ENCODE results near the gene PTPRCAP.

Gene PTPRCAP

DNA sequence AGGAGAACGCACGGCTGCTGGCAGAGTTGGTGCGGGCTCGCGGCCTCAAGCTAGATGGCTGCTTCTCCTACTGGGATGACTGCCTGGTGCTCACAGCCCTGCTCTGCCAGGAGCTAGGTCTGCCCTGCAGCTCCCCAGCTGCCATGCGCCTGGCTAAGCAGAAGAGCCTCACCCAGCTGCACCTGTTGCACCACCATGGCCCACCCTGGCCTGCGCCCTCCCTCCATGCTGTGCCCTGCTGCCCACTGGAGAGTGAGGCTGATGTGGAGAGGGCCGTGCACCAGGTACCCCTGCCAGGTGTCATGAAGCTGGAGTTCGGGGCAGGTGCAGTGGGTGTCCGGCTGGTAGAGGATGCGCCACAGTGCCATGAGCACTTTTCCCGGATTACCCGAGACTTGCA is 14.0 kb downstream of the PTPRCAP start:
- no peak for DNase-seq

DNA sequence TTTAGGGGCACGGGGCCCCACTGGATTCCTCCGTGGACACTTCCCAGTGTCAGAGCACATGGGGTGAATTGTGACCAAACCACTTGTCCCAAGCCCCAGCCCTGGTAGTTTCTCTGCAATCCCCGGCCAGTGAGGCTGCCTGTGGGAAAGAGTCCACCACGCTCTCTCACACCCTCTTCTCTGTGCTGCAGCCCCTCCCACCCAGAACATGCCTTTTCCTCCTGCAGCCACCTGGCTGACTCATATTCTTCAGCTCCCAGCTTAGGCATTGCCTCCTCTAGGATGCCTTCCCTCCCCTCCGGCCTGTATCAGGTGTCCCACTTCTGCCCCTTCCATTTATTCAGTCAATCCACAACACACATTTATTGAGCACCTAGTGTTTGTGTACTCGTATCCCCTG is 14.6 kb downstream of the PTPRCAP start:
- DNase-seq, result no peak

DNA sequence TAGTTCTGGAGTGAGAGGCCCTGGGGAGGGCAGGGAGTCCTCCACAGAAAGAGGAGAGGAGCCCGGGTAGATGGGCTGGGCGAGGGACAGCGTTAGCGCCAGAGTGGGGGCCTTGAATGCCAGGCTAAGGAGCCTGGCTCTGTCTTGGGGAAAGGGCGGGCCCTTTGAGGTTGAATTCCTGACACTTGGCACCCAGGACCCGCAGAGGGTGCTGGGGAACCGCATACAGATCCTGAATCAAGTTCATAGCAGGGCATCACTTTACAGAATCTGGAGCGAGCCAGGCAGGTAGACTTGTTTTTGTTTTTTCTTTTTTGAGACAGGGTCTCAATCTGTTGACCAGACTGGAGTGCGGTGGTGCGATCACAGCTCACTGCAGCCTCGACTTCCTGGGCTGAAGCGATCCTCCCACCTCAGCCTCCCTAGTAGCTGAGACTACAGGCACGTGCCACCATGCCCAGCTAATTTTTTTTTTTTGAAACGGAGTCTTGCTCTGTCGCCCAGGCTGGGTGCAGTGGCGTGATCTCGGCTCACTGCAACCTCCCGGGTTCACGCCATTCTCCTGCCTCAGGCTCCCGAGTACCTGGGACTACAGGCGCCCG is 16.0 kb downstream of the PTPRCAP start:
- no peak for DNase-seq

DNA sequence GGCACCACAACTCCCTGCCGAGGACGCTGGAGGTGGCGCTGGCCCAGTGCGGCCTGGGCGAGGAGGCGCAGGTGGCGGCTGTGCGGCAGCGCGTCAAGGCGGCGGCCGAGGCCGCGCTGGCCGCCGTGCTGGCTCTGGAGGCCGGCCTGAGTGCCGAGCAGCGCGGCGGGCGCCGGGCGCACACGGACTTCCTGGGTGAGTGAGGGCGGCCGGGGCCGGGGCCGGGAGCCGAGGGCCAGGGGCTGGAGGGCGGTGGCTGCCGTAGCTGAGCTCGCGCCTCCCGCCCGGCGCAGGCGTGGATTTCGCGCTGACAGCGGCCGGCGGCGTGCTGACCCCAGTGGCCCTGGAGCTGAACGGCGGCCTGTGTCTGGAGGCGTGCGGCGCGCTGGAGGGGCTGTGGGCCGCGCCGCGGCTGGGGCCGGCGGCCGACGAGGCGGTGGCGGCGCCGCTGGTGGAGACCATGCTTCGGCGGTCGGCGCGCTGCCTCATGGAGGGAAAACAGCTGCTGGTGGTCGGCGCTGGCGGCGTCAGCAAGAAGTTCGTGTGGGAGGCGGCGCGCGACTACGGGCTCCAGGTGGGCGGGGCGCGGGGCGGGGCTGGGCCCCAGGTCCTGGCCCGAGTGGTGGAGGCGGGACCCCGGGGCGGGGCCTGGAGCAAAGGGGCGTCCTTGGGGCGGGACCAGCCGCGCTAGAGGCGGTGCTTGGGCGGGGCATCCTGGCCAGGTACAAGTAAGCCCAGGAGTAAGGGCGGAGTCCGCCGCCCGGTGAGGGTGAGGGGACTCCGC is 16.6 kb downstream of the PTPRCAP start:
- DNase-seq, result peak; percentile 91

DNA sequence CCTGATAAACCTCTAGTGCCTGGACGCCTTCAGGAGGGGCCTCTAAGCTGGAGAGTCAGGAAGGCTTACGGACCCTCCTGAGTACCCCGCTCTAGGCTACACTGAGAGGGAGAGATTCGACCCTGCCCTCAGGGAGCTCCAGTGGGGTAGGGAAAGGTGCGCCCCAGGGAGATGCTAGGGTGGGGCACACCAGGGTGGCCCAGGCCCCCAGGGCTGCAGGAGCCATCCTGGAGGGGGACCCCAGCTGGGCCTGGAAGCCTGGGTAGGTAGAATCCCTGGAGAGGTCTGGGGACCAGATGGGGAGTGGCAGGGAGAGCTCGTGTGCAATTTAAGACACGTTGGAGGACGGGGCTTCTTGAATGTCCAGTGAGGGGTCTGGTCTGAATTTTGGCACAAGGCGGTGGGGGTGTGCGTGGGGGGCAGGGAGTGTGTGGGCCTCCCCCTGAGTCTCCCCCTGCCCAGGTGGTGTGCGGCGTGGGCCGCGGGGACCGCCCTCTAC is 17.3 kb downstream of the PTPRCAP start:
- DNase-seq, result no peak

DNA sequence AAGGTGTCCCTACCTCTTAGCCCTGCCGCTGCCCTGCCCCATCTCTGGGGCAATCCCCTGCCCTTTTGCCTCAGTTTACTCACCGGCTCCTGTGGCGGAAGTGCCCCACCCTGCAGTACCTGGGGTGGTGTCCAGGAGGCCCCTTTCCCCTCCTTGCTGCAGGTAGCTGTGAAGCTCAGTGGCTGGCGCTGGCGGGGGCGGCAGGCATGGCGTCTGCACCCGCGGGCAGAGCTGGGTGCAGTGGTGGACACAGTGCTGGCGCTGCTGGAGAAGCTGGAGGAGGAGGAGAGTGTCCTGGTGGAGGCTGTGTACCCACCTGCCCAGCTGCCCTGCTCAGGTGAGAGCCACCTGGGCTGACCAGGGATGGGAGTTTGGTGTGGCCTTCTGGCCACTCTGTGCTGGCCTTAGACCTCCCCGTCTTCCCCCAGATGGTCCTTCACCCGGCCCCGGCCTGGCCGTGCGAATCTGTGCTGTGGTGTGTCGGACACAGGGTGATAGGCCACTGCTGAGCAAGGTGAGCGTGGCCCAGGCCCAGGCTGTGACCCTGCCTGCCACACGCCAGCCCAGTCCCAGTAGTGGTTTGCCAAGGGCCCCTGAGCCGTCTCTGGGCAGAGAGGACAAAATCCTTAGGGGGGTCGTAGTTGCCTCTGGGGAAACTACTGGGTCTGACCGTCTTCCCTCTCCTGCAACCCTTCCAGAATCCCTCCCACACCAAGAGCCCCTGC is 18.0 kb downstream of the PTPRCAP start:
- DNase-seq, result no peak

DNA sequence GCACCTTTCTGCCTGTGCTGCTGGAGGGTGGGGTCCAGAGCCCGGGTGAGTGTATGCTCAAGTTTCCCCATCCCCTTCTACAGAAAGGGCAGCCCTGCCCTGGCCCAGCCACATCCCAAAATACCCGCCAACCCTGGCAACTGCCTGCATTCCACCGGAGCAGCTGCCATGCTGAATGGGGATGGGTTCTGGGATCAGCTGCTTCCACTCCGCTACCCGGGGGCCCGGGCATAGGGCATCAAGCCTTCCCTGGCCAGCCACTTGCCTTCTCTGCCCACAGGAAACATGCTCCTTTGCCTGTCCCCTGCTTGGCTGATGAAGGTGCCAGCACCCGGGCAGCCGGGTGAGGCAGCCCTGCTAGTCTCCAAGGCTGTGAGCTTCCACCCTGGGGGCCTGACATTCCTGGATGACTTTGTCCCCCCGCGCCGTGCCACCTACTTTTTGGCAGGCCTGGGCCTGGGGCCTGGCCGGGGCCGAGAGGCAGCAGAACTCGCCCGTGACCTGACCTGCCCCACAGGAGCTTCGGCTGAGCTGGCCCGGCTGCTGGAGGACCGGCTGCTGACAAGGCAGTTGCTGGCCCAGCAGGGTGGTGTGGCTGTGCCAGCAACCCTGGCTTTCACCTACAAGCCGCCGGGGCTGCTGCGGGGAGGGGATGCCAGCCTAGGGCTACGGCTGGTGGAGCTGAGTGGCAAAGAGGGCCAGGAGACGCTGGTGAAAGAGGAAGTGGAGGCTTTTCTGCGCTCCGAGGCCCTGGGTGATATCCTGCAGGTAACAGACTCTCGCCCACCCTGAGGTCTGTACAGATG is 18.8 kb downstream of the PTPRCAP start:
- no peak for DNase-seq

DNA sequence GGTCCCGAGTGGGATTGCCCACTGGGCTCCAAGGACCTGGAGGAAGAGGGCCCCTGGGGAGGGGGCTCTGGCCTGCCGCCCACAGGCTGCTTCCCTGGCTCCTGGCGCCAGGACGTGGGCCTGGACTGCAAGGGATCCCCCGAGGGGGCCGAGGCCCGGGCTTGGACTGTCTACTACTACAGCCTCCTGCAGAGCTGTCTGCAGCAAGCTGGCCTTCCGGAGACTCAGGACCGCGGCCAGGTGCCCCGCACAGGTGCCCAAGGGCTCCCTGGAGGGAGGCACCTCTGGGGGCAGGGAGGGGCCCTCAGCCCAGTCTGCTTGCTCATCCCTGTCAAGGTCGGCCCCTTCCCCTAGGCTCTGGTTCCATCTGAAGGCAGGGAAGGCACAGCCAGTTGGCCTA is 20.1 kb downstream of the PTPRCAP start:
- no peak for DNase-seq

DNA sequence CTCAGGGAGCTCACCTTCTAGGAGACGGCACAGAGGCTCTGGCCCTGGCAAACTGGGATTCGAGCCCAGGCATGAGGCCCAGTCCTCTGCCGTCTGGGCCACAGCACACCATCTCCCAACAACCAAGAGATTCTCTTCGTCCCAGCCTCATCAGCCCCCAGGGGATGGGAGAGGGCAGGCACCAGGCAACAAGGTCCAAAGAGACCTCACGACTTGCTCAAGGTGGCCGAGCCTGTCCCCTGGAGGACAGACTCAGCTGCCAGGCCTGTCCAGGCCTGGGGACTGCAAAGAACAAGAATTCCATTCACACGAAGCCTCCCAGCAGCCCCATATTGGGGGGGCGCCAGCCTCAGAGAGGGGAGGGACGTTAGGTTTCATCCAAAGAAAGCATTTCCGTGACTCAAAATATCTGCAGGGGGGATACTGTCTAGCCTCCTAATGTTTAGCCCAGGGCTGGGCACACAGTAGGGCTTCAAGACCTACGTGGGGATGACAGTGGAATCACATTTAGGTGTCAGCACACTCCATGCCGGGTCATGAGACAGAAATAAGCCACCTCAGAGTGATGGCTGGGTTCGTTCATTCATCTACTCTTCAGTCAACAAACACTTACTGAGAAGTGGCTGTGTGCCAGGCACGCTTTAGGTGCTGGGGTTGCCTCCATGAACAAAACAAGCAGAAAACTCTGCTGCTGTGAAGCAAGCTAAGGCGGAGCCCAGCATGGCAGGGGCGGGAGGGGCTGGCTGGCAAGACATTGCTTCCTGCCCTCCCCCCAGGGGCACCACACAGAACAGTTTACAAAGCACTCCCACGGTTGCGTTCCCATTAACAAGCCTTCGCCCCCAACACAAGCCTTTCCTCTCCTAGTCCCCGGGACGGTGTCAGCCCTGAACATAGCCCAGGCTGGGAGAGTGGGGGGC is 20.8 kb downstream of the PTPRCAP start:
- DNase-seq, result no peak

DNA sequence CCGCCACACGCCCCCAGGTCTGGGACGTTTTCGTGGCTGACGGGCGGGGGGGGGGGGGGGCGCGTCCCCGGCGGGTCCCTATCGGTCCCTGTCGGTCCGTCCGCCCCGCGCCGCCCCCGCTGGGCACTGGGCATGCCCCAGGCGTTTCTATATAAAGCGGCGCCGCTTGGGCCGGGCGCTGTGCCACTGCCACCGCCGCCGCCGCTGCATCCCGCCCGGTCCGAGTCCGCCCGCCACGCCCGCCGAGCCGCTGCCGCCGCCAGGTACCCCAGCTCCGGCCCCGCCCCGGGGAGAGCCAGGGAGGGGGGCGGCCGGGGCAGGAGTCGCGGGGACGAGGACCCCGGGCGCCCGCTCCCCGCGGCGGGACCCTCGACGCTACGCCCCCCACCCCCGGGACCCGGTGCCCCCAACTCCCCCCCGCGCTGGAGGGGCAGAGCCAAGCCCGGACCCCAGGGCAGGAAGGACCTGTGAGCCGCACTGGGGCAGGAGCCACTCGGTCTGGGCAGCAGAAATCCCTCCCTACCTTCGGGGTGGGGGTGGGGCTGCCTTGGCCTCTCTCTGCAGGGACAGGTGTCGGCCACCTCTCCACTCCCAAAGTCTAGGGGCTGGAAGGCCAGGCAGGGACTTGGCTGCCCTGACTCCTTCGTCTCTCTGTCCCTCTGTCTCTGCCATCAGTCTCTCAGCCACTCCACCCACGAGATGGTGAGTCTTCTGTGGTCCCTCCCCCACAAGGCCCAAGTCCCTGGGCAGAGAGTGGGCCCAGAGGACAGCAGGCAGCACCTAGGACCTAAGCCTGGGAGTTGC is 21.8 kb downstream of the PTPRCAP start, which contains the start of gene CARNS1:
Gene CARNS1 (plus strand): TSS at position 178 of the 804 bp plus-strand sequence. CDS start 522 bp downstream, at position 700.
- no peak for DNase-seq

DNA sequence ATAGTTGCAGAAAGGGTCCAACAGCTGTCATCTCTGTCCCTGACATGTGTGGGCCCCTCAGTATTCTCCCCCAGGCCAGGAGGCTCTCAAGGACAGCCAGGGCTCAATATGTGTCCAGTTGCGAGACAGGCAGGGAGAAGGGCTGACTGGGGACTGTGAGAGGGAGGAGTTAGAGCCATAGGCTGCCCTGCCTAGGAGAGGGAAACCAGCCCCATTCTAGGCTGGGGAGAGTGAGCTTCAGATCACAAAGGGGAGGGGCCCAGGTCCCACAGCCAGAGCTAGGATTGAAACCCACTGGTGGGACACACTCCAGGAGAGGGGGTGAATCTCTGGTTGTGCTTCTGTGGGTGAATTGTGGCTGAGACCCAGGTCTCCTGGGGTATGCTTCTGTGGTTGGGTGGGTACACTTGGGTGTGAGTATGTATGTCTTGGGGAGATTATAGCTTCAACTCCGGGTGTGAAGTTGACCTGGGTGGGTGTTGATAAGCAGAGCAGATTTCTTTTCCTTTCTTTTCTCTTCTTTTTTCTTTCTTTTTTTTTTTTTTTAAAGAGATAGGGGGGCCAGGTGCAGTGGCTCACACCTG is 24.1 kb downstream of the PTPRCAP start:
- no peak for DNase-seq

DNA sequence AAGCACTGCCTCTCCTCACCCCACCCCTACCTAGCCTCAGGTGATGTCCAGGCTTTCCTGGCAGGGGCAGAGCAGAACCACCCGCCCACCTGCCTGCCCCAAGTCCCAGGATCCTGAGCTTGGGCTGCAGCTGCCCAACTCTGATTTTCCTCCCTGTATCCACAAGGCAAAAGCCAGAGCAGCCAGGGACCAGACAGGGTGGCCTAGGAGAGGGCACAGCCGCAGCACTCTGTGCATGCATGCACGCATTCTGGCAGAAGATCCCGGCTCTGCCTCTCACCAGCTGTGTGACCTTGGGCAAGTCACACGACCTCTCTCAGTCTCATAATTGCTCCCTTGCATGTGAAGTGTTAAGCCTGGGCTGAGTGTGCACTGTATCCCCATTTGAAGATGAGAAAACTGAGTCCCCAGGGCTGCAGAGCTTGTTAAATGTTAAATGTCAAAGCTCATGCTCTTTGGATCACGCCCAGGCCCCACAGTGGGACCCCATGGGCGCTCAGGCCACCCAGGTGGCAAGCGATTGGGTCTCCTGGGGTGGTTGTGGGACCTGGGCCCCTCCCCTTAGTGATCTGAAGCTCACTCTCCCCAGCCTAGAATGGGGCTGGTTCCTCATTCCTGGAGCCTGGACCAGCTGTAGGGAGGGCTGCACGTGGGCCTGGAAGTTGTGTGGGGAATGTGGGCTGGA is 24.8 kb downstream of the PTPRCAP start:
- no peak for DNase-seq

DNA sequence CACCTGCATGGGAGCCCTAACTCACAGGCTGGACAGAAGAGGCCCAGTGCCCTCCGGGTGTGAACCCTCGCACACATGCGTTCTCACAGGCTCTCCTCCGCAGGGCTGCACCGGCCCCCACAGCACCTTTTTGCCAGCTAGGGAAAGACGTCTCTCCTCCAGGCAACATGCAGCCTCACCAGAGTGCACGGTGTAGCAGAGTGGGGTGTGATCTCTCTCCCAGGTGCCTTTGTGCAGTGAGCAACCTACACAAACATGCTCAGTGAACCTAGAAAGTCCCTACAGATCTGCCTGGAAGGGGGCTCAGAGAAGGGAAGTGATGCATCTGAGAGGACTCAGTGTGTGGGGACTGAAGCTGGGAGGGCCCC is 25.7 kb downstream of the PTPRCAP start:
- no peak for DNase-seq

DNA sequence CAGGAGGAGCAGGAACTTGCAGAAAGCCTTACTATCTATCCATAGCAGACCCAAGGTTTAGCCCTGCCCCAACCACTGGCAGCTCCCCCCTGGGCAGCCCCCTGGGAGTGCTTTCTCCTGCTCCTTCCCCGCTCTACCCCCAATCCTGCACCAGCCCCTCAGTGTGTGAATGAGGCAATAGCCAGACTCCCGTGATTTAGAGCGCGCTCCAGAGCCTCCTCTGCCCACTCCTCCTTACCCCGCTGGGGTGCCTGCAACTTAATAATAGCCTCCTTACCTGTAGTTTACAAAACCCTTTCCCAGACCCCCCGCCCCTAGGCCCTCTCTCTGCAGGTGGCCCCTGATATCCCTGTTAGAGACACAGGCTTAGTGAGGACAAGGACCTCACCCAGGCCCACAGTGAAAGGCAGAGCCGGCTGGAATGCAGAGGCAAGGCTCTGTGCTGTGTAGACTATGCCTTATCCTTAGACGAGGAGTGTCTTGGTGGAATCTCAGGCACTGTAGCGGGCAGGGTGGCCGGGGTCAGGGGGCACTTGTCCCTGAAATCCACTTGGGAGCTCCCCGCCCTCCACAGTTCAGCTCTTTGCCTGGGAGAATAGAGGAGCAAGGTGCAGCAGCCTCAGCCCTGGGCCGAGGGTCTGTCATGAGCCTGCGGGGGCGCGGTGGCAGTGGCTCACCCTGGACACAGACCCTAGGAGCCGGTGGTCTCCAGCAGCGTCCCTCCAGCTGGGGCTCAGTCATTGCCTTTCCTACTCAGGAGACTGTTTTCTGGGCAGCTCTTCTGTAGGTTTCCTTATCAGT is 26.3 kb downstream of the PTPRCAP start:
- DNase-seq, result no peak

DNA sequence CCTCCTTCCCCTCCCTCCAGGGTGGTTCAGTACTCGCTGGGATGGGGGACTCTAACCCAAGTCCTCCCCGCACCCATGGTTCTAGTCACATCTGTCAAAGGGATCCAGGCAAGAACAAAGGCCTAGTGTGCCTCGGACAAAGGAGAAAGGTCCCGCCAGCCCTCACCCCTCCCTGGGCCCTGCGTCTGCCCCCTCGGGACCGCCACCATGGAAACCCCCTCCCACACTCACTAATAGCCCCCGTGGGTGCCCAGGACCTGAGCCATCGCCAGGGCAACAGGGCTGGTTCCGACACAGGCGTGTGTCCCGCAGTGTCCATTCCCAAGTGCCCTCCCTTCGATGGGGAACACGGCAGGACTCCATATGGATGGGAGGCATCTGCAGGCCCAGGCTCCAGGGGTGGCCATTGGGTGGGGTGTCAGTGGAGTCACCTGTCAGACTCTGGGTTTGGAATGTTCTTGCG is 27.1 kb downstream of the PTPRCAP start:
- no peak for DNase-seq

DNA sequence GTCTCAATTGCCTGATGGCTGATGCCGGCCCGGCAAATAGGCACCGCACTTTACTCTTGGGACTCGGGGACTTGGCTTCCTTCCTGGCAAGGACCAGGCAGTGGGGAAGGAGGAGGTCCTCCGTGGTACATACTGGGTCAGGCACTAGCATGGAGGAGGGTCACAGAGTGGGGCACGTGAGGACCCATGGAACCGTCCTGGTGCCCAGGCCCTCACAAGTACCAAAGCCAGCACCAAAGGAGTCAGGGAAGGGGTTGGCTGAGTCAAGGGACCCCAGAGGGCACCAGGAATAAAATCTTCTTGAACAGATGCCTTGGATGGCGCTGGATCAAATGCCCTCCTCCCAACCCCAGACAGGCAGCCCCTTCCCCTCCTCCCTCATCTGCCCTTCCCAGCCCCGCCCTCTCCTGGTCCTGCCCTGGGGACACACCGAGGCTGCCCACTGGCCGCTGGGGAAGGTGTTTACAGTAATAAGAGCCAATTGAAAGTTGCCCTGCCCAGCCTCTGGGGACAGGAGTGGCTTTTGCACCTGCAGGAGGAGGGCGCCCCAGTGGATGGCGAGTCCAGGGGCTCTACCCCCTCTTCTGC is 27.6 kb downstream of the PTPRCAP start:
- no peak for DNase-seq

DNA sequence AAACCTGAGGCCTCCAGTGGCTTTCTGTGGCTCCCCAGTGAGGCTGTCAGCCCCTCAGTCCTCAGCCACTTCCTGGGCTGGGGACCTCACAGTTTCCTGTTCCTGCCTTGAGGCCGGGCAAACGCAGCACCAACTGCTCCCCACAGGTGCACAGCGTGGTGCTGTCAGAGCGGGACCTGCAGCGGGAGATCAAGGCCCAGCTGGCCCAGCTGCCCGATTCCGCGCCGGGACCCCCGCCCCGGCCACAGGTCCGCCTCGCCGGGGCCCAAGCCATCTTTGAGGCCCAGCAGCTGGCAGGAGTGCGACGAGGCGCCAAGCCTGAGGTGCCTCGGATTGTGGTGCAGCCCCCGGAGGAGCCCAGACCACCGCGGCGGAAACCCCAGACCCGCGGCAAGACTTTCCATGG is 28.2 kb downstream of the PTPRCAP start:
- DNase-seq, result no peak

DNA sequence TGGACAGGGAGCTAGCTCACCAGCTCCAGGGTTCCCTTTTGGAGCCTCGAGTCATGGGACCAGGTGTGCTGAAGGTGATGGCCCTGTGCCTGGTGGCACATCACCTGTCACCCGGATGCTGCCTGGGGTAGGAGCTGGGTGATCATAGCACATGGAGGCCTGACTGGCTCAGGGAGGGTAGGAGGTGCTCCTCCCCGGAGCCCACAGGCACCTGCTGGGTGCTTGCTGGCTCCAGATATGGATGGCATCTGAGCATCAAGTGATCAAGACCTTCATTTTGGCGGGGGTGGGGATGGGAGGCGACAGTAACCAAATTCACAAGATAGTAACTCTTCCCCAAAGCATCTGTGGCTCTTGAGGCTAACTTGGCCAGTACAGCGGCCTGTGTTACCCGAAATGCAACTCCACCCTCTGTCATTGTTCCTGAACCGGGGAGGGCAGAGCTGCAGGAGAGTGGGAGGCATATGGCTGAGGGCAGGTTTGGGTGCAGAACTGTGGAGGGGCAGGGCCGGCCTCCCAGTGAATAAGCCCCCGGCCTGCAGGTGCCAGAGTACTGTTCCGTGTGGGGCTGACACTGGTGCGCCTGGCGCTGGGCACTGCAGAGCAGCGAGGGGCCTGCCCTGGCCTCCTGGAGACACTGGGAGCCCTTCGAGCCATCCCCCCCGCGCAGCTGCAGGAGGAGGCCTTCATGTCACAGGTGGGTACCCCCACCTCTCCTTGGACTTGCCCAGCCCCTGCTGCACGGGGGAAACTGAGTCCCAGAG is 28.9 kb downstream of the PTPRCAP start:
- no peak for DNase-seq

All from fibroblast of skin of right quadriceps (primary cell).